Measurements from ENCODE around the gene POLN.

The POLN gene

GRCh38 chr4:2104556-2105345 is 137.2 kb downstream of the POLN start:
- DNase-seq (ENCODE audit: low spot score): no peak

DNA sequence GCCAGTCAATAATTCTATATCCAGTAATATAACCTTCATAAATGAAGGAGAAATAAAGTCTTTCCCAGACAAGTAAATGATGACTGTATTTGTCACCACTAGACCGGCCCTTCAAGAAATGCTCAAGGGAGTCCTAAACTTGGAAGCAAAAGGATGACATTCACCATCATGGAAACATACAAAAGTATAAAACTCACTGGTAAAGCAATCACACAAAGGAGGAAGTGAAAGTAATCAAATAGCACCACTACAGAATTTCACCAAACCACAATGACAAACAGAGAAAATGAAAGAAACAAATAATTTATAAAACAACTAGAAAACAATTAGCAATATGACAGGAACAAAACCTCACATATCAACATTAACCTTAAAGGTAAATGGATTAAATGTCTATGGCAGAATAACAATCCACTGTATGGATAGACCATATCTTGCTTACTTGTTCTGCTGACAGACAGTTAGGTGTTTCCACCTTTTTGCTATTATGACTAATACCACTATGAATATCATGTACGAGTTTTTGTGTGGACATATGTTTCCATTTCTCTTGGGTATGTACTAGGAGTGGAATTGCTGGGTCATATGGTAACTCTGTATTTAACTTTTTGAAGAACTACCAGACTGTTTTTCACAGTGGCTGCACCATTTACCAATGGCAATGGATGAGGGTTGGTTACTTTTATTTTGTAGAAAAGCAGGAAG is 137.9 kb downstream of the POLN start:
- no peak for DNase-seq (ENCODE audit: low spot score)

DNA sequence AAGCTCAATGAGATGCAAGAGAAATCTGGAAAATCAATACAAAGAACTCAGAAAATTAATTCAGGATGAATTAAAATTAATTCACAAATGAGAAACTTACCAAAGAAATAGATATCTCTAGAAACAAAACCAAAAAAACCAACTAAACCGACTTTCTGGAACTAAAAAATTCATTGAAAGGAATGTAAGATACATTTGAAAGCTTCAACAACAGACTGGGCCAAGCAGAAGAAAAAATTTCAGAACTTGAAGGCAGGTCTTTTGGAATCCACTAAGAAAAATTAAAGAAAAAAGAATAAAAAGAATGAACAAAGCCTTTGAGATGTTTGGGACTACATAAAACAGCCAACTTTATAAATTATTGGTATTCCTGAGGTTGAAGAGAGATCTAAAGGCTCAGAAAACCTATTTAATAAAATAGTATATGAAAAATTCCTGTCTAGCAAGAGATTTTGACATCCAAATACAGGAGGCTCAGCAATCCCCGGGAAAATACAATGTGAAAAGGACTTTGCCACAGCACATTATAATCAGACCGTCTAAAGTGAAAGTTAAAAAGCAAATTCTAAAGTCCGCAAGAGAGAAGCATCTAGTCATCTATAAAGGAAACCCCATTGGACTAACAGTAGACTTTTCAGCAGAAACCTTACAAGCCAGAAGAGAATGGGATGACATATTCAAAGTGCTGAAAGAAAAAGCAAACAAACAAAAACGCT is 138.6 kb downstream of the POLN start:
- no peak for DNase-seq (ENCODE audit: low spot score)

DNA sequence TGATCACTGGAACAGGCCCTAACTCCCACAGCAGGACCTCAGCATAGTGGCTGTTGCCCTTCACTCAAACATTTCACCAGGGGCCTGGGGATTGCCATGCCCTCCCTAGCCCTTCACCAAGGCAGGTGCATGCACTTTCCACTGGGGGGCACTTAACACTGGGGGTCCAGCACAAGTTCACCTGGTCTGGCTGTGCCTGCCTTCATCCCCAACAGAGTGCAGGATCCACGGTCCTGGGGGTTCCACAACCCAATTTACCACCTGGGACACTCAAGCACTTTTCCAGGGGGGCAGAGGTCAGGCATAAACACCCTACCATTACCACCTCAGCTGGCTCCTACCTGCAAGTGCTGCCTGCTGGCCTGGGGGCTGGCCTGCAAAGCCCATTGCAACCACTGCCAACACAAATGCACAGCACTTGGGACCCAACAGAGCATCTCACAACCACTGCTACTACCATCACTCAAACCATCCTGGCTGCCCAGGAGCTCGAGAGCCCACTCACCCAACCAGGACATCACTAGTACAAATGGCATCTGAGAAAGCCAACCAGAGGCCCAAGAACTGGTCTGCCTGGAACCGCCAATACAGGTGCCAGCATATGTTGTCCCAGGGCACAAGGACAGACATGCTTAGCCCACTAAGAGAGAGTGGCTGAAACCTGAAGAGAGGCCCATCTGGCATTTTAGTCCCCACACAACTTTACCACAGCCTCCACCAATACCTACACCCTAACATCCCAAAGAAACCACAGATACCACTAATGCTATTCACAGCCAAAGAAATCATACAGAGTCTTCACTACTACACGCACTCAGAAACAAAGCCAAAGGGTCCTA is 139.7 kb downstream of the POLN start:
- no peak for DNase-seq (ENCODE audit: low spot score)

- DNase-seq (ENCODE audit: low spot score): no peak
These were observed 140.4 kb downstream of the POLN start for GRCh38 chr4:2101346-2102044.

GRCh38 chr4:2096073-2096609 is 145.8 kb downstream of the POLN start:
- DNase-seq (ENCODE audit: low spot score): no peak

DNA sequence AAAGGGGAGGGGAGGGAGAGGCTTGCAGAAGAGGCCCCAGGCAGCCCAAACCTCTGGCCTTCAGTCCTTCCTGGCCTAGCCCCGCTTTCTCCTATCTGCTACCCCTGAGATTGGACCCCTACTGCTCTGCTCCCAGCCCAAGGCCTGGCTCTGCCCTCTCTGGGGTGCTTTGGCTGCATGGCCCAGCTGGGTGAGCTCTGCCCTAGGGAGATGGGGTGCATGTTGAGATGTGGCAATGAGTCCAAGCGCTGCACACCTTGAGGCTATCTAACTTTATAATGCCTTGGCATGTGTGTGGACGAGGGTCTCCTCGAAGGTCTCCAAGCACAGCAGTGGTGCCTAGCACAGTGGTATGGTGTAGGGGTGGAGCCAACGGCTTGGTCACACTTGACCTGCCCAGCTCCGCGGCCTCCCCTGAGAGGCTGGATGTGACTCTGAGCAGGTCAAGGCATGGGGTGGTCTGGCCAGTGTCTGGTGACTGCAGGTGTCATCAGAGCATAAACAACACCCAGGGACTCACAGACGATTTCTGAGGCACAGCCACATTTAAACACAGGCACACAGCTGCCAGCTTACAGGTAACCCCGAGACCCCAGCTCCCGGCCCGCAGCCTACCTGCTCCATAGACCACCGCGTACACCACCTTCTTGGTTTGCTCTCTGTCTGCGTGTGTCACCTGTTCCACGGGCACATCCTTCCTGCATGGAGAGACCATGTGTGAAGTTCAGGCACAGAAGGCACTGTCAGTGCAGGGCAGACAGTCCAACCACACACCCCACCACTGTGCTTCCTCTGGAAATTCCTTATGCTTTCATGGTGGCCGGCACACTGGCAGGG is 146.5 kb downstream of the POLN start:
- no peak for DNase-seq (ENCODE audit: low spot score)

GRCh38 chr4:2094545-2094944 is 147.4 kb downstream of the POLN start:
- no peak for DNase-seq (ENCODE audit: low spot score)

- DNase-seq (ENCODE audit: low spot score): no peak
These were observed 148.7 kb downstream of the POLN start for GRCh38 chr4:2093265-2093664.

GRCh38 chr4:2092669-2093053 is 149.3 kb downstream of the POLN start:
- no peak for DNase-seq (ENCODE audit: low spot score)

DNA sequence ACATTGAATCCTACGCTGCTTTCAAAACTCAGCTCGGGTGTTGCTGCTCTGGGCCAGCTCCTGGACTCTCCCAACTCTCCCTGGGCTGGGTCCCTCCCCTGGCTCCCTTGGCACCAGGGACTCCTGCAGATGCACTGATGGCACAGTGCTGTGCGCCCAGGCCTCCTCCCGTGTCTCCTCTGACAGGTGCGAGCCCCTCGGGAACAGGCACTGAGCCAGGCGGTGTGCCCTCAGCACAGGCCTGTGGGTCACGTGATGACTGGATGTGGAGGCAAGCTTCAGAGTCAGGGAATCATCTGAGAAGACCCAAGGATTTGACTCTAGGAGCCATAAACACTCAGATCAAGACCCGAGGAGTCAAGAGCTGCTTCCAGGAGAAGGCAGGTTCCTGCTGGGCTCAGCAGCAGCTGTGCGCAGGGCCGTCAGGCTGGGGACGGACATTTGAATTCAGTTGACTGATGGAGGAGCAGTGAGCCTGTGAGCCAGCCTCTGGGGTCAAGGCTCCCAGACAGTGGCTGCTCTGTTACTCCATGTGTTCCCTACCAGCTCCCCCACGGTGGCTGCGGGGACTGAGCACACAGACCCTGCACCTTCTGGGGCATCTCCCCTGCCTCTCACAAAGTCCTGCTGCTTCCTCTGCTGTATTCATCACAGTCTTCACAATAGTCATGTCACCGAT is 149.8 kb downstream of the POLN start:
- no peak for DNase-seq (ENCODE audit: low spot score)

DNA sequence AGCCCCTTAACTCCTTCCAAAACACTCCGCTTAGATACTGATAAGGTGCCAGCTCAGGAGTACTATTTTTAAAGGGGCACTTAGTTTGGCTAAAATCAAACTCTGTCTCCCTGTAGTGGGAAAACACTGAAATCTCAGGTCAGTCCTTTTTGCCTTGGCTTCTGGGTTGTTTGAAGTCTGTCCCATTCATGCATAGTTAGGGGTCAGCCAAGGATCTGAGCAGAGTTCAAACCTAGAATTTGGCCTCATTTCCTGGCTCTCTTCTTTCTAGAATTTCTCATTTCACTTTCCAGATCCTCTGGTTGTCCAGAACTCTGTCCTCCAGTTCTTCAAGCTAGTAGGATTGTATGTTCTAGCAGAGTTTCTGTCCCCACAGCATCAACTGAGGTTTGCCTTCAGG is 151.3 kb downstream of the POLN start:
- DNase-seq (ENCODE audit: low spot score): no peak

DNA sequence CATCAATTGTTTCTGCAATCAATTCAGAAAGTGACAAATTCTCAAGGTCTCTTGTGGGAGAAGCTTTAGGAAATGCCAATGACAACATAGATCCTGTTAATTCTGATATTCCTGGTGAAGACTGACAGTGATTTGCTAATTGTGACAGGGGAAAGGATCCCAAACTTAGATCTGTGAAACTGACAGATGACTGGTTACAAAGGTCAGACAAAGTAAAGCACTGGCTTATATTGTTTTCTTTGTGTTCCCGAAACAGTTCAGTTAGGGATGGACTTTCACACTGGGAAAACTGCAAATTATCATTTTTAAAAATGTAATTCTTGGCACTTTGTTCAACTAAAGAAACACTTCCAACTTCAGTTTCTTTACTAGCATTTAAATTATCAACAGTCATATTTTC is 152.7 kb downstream of the POLN start:
- no peak for DNase-seq (ENCODE audit: low spot score)

GRCh38 chr4:2087170-2087569 is 154.8 kb downstream of the POLN start:
- no peak for DNase-seq (ENCODE audit: low spot score)

- DNase-seq (ENCODE audit: low spot score): no peak
These were observed 156.4 kb downstream of the POLN start for GRCh38 chr4:2085496-2085901.

DNA sequence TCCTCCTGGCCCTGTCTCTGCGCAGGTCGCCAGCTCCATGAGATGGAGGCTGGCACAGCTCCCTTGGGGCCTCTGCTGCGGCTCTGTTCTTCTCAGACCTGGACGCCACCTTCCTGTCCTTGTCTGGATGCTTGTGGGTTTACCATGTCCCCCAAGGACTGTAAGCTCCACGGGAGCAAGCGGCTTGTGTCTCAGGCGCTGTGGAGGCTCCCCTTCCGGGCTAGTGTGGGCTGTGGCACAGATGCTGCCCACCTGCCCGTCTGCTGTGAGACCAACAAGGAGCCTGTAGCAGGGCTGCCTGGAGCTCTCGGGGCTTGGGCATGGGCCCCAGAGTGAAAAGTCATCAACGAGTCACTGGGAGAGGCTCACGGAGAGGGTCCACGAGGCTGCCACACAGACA is 157.6 kb downstream of the POLN start:
- DNase-seq (ENCODE audit: low spot score): no peak

- no peak for DNase-seq (ENCODE audit: low spot score)
These were observed 158.1 kb downstream of the POLN start for GRCh38 chr4:2083826-2084160.

DNA sequence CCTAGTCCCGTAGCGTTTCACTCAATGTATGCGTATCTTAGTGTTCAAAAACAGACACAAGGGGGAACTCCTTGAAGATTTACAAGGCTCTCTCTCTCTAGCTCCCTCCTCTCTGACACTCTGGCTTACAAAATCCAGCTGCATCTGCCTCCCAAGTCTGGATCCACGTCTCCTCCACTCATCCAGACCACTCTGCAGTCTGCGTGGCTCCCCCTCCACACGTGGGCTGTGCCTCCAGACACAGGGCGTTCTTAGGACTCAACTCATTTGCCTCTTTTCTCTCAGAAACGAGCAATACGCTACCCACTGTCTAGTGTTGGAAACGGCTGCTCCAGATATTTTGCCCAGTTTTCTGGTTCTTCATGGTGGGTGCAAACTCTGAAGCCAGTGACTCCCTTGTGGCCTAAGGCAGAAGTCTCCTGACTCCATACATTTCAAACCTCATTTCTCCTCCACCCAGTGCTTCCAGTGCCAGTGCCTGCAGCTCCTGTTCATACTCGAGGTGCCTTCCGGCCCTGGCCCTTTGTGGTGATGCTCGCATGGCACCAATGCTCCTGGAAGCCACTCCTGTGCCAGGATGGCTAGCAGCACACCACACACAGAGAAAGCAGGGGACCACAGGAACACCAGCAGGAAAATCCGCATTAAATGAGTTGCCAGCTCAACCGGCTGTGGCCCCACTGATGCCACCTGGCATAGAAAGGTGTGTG is 158.7 kb downstream of the POLN start:
- no peak for DNase-seq (ENCODE audit: low spot score)

DNA sequence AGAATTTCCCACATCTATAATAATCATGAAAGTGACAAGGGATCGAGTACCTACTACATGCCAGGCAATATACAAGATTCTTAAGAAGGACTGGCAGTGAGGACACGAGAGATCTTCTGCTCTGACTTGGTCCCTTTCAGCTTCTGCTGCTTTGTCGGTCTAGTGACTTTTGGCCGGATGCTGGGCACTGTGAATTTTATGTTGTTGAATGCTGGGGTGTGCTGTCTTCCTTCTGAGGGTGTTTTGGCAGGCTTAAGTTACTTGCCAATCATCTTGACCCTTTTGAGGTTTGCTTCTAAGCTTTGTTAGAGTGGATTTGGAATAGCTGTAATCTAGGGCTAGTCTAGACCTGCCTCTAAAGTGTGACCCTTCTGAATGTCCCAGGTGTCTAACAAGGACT is 159.3 kb downstream of the POLN start:
- DNase-seq (ENCODE audit: low spot score): no peak

Measured in hematopoietic multipotent progenitor cell treated with erythropoietin and hydrocortisone succinate and interleukin-3 and kit ligand, for 15 days (in vitro differentiated cells).